Endothelial cell of hepatic sinusoid (primary cell): ENCODE measurements around the gene MT1M.
"Not testable (repeated sequence)": the region's sequence is repeated elsewhere in the genome, so short reads cannot be mapped to it uniquely, and the experiment has no call there.

Experiments used
- in situ Hi-C: cut with HindIII; loops from 2 replicates; pipeline ENCODE4 v1.10.0; 2017; ENCODE audit warnings: low sequenced_read_pairs

The MT1M gene

DNA sequence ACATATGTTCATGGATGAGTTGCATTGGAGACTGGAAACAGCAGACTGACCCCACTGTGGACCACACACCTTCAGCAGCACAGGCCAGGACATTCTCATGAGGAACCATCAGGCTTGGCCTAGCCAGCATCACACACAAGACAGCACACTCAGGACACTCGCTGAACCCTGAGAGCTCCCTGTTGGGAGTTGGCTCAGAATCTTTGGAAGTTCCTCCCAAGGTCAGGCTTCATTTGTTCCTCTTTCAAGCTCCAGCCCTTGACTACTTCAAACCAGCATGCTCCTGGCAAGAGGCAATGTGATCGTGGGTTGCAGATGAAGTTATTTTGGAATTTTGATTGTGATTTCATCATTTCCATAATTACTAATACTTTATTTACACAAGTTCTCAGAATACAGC is 39.2 kb downstream of the MT1M start:
- in situ Hi-C loops = not testable (repeated sequence)

DNA sequence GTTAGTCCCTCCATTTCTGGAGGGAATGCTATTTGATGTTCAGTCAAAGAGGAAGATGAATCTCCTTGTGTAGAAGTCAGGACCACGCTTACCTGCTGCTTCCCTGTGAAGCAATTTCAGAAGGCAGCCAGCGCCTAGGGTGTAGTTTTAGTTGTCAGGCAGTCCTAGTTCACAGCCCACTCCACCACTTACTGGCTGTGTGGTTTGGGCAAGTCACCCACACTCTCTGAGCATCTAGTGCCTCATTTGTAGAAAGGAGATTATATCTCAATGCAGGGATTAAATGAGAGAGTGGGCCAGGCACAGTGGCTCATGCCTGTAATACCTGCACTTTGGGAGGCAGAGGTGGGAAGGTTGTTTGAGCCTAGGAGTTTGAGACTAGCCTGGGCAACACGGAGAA is 39.7 kb downstream of the MT1M start:
- in situ Hi-C loops = not testable (repeated sequence)

- in situ Hi-C loops = no loop called here
Observed at GRCh38 chr16:56672761-56673536, 40.5 kb downstream of the MT1M start.

- in situ Hi-C loops = no loop called here
Observed at GRCh38 chr16:56673921-56674320, 41.5 kb downstream of the MT1M start.

DNA sequence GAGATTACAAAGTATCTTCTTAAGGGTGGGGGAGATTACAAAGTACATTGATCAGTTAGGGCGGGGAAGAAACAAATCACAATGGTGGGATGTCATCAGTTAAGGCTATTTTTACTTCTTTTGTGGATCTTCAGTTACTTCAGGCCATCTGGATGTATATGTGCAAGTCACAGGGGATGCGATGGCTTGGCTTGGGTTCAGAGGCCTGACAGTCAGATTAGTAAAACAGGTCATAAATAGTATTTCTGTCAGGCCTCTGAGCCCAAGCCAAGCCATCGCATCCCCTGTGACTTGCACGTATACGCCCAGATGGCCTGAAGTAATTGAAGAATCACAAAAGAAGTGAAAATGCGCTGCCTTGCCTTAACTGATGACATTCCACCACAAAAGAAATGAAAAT is 42.1 kb downstream of the MT1M start:
- in situ Hi-C loops = not testable (repeated sequence)

DNA sequence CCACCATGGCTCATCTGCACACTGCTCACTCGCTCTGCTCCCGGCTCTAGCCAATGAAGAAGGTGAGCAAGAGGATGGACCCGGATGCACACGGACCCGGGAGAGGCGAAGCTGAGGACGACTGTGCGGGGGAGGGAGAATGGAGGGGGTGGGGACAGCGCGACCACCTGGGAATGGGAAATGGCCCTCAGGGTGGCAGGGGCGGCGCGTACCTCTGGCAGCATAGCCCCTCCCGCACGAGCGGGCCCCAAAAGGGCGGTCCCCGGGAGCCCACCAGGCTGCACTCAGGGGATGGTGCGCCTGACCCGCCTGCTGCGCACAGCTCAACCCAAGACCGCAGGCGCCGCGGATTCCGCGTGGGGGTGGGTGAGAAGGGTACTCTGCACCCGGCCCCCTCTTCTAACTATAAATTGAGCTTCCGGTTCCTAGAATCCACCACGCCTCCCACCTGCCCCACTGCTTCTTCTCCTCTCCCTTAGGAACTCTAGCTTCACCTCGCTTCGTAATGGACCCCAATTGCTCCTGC is 43.3 kb downstream of the MT1M start:
- in situ Hi-C loops = no loop called here

DNA sequence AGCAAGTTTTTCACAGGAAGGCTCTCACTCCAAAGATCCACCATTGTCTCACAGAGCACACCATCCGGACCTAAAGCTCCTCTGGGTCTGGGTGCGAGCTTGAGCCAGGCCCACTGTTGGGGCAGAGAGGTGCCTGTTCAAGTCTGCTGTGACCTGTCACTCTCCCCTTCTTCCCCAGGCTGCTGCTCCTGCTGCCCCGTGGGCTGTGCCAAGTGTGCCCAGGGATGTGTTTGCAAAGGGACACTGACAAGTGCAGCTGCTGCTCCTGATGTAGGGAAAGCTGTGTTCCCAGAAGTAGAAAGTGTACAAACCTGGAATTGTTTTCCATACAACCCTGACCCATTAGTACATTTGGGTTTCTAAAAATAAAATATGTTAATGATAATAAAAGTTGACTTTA is 45.0 kb downstream of the MT1M start:
- in situ Hi-C loops = no loop called here

DNA sequence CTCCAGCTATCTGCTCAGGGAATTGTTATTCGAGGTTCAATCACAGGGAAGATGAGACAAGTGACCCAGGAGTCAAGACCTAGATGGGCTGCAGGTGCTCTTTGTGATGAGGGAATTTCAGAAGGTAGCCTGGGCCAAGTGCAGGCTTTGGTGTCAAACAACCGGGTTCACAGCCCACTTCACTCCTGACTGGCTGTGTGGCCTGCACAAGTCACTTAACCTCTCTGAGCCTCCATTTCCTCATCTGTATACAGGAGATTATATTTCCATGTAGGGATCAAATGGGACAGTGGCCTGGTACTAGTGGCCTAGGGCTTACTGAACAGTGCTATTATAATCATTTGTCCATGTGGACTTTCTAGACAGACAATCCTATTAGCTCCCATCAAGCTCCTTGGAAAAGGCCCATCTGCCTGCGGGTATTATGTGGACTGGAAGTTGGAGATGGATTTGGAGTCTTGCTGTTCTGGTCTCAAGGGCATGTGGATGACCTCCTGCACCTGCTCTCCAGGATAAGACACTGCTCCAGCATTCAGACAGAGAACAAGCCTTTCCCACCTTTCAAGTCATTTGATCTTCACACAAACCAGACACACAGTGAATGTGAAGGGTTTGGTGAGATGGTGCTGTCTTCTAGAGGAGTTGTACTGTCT is 46.7 kb downstream of the MT1M start:
- in situ Hi-C loops = no loop called here

GRCh38 chr16:56679818-56680217 is 47.4 kb downstream of the MT1M start:
- in situ Hi-C loops = no loop called here

DNA sequence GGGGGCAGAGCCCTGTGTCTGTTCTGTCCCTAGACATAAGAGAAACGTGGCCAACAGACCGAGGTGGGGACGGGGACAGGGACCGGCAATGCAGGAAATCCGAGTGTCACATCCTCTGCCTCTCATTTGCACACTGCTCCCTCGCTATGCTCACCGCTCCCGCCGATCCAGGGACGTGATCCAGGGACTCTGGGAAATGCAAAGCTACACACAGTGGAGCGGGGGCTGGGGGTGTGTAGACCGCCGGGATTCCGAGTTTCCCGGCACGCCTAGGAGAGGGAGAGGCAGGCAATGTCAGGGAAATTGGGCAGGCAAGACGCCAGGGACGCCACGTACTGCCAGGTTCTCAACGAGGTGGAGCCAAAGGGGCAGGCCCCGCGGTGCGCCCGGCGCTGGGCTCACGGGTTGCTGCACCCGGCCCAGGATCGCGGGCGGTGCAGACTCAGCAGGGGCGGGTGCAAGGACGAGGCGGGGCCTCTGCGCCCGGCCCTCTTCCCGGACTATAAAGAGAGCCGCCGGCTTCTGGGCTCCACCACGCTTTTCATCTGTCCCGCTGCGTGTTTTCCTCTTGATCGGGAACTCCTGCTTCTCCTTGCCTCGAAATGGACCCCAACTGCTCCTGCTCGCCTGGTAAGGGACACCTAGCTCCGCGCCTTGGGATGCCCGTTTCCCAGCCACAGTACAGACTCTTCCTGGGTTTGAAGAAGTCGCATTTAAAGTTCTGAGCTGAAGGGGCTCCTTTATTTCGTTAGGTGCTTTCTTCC is 49.7 kb downstream of the MT1M start, which contains the start of gene MT1X:
Gene MT1X, plus strand, starts transcription at position 532 of the 764 bp plus-strand sequence. Its CDS starts 71 bp downstream, at position 603.
- in situ Hi-C loops = no loop called here

DNA sequence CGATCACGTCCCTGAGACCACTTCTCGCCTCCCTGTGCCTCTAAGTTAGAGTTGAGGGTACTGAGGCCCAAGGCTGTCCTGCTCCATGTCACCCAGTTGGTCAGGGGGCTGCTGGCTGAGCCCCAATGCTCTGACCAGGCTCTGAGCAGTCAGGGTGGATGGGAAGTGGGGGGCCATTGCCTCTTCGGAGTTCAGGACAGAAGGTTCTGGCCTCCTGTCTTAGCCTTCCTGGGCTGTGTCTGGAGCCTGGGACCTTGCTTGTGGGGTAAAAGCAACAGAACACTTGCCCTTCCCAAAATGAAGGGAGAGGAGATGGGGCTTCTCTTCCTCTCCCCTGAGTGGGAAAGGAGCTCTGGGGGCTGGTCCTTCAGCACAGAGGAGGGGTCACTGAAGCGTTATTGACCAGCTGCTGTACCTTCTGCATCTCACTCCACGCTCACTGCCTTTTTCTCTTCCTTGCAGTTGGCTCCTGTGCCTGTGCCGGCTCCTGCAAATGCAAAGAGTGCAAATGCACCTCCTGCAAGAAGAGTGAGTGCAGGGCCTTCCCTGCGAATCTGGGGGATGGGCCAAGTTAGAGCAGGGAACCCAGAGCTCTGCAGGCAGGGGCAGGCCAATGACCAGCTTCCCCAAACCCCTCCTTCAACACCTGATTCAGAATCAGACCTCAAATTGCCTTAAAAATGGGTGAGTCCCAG is 50.4 kb downstream of the MT1M start:
- in situ Hi-C loops = no loop called here
